ENCODE data around the gene MBOAT2.
A peak's percentile ranks its signal among the peaks of the same experiment; 100 is the strongest.

MBOAT2 gene

GRCh38 chr2:9015998-9016397 lies 12.5 kb upstream of the MBOAT2 start:
- no peak for DNase-seq

GRCh38 chr2:9013403-9013802 lies 9.9 kb upstream of the MBOAT2 start:
- no peak for DNase-seq

GRCh38 chr2:9010866-9011265 lies 7.4 kb upstream of the MBOAT2 start:
- peak; percentile 52 for DNase-seq

GRCh38 chr2:9008951-9009664 lies 5.6 kb upstream of the MBOAT2 start:
- no peak for DNase-seq

- DNase-seq, result no peak
Measured at GRCh38 chr2:9006368-9006767, 2.9 kb upstream of the MBOAT2 start.

- no peak for DNase-seq
Measured at GRCh38 chr2:9004338-9005204, 1.1 kb upstream of the MBOAT2 start.

- no peak for DNase-seq
Measured at GRCh38 chr2:9003366-9003615, 193 bp downstream of the MBOAT2 start.

- peak; percentile 29 for DNase-seq
Measured at GRCh38 chr2:9002637-9003365, 683 bp downstream of the MBOAT2 start.

GRCh38 chr2:9002313-9002636 lies 1.2 kb downstream of the MBOAT2 start:
- DNase-seq, result no peak

- no peak for DNase-seq
Measured at GRCh38 chr2:9001778-9002177, 1.7 kb downstream of the MBOAT2 start.

- DNase-seq, result peak; percentile 6
Measured at GRCh38 chr2:9001229-9001628, 2.3 kb downstream of the MBOAT2 start.

GRCh38 chr2:9000442-9000841 lies 3.0 kb downstream of the MBOAT2 start:
- DNase-seq, result no peak

- no peak for DNase-seq
Measured at GRCh38 chr2:8999797-9000196, 3.7 kb downstream of the MBOAT2 start.

- DNase-seq, result peak; percentile 9
Measured at GRCh38 chr2:8999102-8999446, 4.4 kb downstream of the MBOAT2 start.

- no peak for DNase-seq
Measured at GRCh38 chr2:8998418-8999101, 4.9 kb downstream of the MBOAT2 start.

- no peak for DNase-seq
Measured at GRCh38 chr2:8997631-8998030, 5.9 kb downstream of the MBOAT2 start.

- DNase-seq, result no peak
Measured at GRCh38 chr2:8997108-8997507, 6.4 kb downstream of the MBOAT2 start.

GRCh38 chr2:8996006-8996405 lies 7.5 kb downstream of the MBOAT2 start:
- DNase-seq, result no peak

- no peak for DNase-seq
Measured at GRCh38 chr2:8994386-8994785, 9.1 kb downstream of the MBOAT2 start.

- DNase-seq, result no peak
Measured at GRCh38 chr2:8993902-8994278, 9.6 kb downstream of the MBOAT2 start.

- DNase-seq, result no peak
Measured at GRCh38 chr2:8993196-8993901, 10.1 kb downstream of the MBOAT2 start.

- DNase-seq, result no peak
Measured at GRCh38 chr2:8992643-8993042, 10.8 kb downstream of the MBOAT2 start.

GRCh38 chr2:8989536-8990079 lies 13.9 kb downstream of the MBOAT2 start:
- DNase-seq, result no peak
